RWPE1 (cell line): ENCODE results near the gene POLR3C.
A peak's percentile ranks its signal among the peaks of the same experiment; 100 is the strongest.

Experiments
- CTCF ChIA-PET: fragments of 350-600 bp; sonication (Branson Sonifier 250); formaldehyde crosslinking; extraction: SDS; loops from one replicate; lab custom pipeline; 2021; lab: Yijun Ruan, JAX
- POLR2A ChIA-PET: fragments of 400-600 bp; formaldehyde crosslinking; extraction: SDS; loops from one replicate; lab custom pipeline; 2020; ENCODE audit warnings: antibody characterized with exemption; ENCODE audit not compliant: low non-redundant PET; lab: Yijun Ruan, JAX
- DNase-seq: peaks from one replicate; pipeline ENCODE4 v3.0.0; 2012; ENCODE audit warnings: low spot score
- H3K27ac ChIP-seq: fragments of 450-650 bp; 2 replicates; pipeline ENCODE4 v1.5.1; 2017
- CTCF ChIP-seq: fragments of 450-650 bp; conservative IDR thresholded peaks from 2 replicates; pipeline ENCODE4 v1.5.1; 2017; ENCODE audit warnings: low read depth, mild to moderate bottlenecking

Gene POLR3C

GRCh38 chr1:145843031-145843430, 19.0 kb downstream of the POLR3C start:
- no peak for TF ChIP-seq CTCF
- no peak for DNase-seq
- POLR2A ChIA-PET, result no interaction called here
- CTCF ChIA-PET, result interaction anchor here (0.6 kb wide), 1 partner anchor 86 kb away, joined by 3 read pairs; no protein-coding TSS in a partner anchor
- no peak overlapping the region for H3K27ac ChIP-seq

- CTCF ChIA-PET, result interaction anchor here (0.5 to 3.9 kb wide), 26 partner anchors 8 to 177 kb away, joined by 3 to 51 read pairs (median 6); partner anchors contain the start of genes ANKRD34A, ANKRD35, HJV and PEX11B
- peak overlapping the region; percentile 66 for H3K27ac ChIP-seq
- POLR2A ChIA-PET, result interaction anchor here (0.8 kb wide), 1 partner anchor 14 kb away, joined by 4 read pairs; the partner anchor contains the start of gene PIAS3
Observed at GRCh38 chr1:145845144-145845513, 21.1 kb downstream of the POLR3C start.

GRCh38 chr1:145845514-145846161, 21.6 kb downstream of the POLR3C start, which contains the start of gene NUDT17:
Gene NUDT17 (plus strand): TSS chr1:145845630. CDS start chr1:145845641, 11 bp downstream.
- H3K27ac ChIP-seq, result peak within 1 kb of the TSS; percentile 66
- CTCF ChIA-PET, result interaction anchor here (0.5 to 3.9 kb wide), 28 partner anchors 9 to 188 kb away, joined by 3 to 51 read pairs (median 6); partner anchors contain the start of genes ANKRD34A, ANKRD35, HJV and PEX11B
- peak; percentile 77 for DNase-seq
- POLR2A ChIA-PET, result interaction anchor here (0.8 to 0.9 kb wide), 2 partner anchors 13 to 82 kb away, joined by 3 to 4 read pairs; partner anchors contain the start of gene PIAS3
- peak; percentile 89 for TF ChIP-seq CTCF

More at GRCh38 chr1:145845144-145845513, 21.1 kb downstream of the POLR3C start:
- DNase-seq, result no peak
- no peak for TF ChIP-seq CTCF

GRCh38 chr1:145846201-145846612, 22.2 kb downstream of the POLR3C start:
- ChIA-PET CTCF (interaction anchor here (0.6 to 3.9 kb wide), 11 partner anchors 9 to 188 kb away, joined by 3 to 51 read pairs (median 6); partner anchors contain the start of genes PEX11B, PIAS3 and RBM8A), POLR2A (interaction anchor here (0.8 to 0.9 kb wide), 2 partner anchors 13 to 82 kb away, joined by 3 to 4 read pairs; partner anchors contain the start of gene PIAS3)
- H3K27ac ChIP-seq, result peak overlapping the region; percentile 66
- peak; percentile 36 for DNase-seq
- TF ChIP-seq CTCF, result no peak; the same call in 1 of the 2 replicates

GRCh38 chr1:145847827-145848226, 23.8 kb downstream of the POLR3C start:
- TF ChIP-seq CTCF, result no peak
- no peak for DNase-seq
- POLR2A ChIA-PET, result no interaction called here
- CTCF ChIA-PET, result interaction anchor here (0.6 to 3.9 kb wide), 4 partner anchors 10 to 44 kb away, joined by 3 to 51 read pairs (median 20); partner anchors contain the start of gene PIAS3
- peak overlapping the region; percentile 66 for H3K27ac ChIP-seq
